GM10266 (cell line): ENCODE data around the gene FLRT1.

ENCODE experiments used
- DNase-seq: peaks from one replicate; pipeline ENCODE4 v3.0.0; 2012; ENCODE audit errors: extremely low spot score
- TF ChIP-seq, protein P1 (sequence below): IDR thresholded peaks from 2 replicates; pipeline ENCODE4 v1.5.1; 2012; ENCODE audit warnings: mild to moderate bottlenecking, low read depth; ENCODE audit not compliant: control insufficient read depth, insufficient read depth; ENCODE audit errors: missing control alignments

The FLRT1 gene

DNA sequence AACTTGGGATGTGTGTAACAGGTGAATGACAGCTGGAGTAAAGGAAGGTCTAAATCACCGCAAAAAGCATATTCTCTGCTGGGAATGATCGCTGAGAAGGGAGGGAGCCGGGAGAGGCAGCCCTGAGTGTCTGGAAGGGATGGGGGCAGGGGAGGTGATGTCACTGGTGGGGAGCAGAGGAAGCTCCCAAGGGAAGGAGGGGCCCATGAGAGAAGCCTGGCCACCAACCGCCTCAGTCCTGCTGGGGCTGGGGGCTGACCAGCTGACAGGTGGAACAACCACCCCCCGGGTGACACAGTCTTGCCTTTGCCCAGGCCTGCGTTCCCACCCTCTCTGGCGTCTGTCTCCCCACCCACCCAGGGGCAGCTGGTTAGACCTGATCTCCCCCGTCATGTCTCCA lies 6.0 kb upstream of the FLRT1 start:
- no peak for DNase-seq
- TF ChIP-seq, protein P1, sequence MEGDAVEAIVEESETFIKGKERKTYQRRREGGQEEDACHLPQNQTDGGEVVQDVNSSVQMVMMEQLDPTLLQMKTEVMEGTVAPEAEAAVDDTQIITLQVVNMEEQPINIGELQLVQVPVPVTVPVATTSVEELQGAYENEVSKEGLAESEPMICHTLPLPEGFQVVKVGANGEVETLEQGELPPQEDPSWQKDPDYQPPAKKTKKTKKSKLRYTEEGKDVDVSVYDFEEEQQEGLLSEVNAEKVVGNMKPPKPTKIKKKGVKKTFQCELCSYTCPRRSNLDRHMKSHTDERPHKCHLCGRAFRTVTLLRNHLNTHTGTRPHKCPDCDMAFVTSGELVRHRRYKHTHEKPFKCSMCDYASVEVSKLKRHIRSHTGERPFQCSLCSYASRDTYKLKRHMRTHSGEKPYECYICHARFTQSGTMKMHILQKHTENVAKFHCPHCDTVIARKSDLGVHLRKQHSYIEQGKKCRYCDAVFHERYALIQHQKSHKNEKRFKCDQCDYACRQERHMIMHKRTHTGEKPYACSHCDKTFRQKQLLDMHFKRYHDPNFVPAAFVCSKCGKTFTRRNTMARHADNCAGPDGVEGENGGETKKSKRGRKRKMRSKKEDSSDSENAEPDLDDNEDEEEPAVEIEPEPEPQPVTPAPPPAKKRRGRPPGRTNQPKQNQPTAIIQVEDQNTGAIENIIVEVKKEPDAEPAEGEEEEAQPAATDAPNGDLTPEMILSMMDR: no peak

DNA sequence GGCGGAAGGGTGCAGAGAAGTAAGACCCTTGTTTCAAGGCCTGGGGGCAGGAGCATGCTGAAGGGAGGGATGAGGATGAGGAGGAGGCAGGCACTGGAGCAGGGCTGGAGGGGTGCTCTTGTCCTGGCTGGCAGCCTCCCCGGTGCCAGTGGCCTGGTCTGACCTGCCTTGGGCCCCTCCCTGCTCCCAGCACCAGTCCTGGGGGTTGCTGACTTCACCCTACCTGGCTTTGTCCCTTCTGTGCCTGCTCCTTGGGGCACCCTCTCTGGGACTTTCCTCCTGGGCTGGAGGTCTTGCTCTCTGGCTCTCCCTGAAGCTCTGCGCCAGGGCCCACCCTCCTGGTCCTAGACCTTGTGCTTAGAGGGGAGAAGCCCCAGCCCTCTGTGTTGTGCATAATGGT lies 4.7 kb upstream of the FLRT1 start:
- TF ChIP-seq, protein P1: no peak
- no peak for DNase-seq

GRCh38 chr11:64032050-64032449 lies 3.7 kb upstream of the FLRT1 start:
- TF ChIP-seq, protein P1: no peak
- no peak for DNase-seq

DNA sequence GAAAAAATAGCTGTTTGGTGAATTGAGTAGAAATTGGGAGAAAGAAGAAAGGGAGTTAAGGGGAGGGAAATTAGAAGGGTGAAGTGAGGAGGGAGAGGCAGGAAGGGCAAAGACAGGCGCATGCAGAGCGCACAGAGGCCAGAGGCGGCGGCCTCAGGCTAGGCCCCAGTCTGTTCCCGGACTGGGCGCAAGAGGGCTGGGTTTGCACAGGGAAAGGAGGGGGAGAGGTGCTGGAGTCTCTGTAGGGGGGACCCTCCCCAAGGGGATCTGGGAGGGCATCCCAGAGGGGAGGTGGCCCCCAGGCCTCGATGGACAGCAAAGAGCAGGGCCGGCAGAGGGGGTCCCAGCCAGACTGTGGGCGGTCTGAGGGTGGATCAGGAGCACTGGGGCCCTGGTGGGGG lies 1.3 kb upstream of the FLRT1 start:
- DNase-seq: no peak
- TF ChIP-seq, protein P1: no peak

- TF ChIP-seq, protein P1: no peak
- DNase-seq: no peak
These were observed 628 bp upstream of the FLRT1 start for GRCh38 chr11:64035081-64035524.

GRCh38 chr11:64036087-64037026 lies 626 bp downstream of the FLRT1 start:
- TF ChIP-seq, protein P1: no peak
- peak; percentile 61 for DNase-seq

DNA sequence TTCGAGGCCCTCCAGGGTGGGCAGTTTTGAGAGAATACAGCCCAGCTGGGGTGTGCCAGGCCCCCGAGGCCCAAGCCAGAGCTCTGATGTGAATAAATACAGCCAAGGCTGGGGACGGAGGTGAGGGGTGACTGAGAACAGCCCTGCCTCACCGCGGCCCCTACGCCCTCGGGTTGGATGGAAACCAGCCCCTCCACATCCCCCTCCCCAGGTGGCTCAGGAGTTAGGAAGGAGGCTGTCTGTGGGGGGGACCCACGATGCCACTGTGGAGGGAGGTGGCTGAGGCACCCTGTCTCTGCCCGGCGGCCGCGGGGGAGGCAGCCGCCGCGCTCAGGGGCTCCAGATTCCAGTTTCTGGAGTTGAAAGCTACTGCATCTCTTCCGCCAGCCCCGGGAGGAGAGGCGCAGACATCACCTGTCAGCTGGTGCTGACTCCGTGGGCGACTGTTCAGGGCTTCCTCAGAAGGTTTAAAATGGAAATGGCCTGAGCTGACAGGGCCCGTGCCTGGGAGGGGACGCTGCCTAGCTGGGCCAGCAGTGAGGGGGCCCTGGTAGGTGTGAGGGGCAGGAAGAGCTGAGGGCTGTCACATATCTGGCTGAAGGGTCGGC lies 1.4 kb downstream of the FLRT1 start:
- TF ChIP-seq, protein P1: no peak
- DNase-seq: no peak
